ENCODE data around the gene PRXL2C.

GRCh38 chr9:96620832-96621269 is 34.3 kb downstream of the PRXL2C start:
- TF ChIP-seq, protein P1, sequence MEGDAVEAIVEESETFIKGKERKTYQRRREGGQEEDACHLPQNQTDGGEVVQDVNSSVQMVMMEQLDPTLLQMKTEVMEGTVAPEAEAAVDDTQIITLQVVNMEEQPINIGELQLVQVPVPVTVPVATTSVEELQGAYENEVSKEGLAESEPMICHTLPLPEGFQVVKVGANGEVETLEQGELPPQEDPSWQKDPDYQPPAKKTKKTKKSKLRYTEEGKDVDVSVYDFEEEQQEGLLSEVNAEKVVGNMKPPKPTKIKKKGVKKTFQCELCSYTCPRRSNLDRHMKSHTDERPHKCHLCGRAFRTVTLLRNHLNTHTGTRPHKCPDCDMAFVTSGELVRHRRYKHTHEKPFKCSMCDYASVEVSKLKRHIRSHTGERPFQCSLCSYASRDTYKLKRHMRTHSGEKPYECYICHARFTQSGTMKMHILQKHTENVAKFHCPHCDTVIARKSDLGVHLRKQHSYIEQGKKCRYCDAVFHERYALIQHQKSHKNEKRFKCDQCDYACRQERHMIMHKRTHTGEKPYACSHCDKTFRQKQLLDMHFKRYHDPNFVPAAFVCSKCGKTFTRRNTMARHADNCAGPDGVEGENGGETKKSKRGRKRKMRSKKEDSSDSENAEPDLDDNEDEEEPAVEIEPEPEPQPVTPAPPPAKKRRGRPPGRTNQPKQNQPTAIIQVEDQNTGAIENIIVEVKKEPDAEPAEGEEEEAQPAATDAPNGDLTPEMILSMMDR (IDR thresholded peaks at IDR 0.05; ENCODE audit: poor library complexity, severe bottlenecking), result no peak
- no peak for TF ChIP-seq MXI1 (conservative IDR thresholded peaks at IDR 0.05; ENCODE audit: poor library complexity, severe bottlenecking)
- no peak for TF ChIP-seq EZH2 (IDR thresholded peaks at IDR 0.05; ENCODE audit: borderline replicate concordance, insufficient read depth, low read length, poor library complexity, severe bottlenecking)
- TF ChIP-seq REST (IDR thresholded peaks at IDR 0.05; ENCODE audit: borderline replicate concordance), result no peak
- no peak for TF ChIP-seq POLR2AphosphoS5 (IDR thresholded peaks at IDR 0.05)
- TF ChIP-seq TAF1 (IDR thresholded peaks at IDR 0.05; ENCODE audit: low read depth), result no peak
